HCEC 1CT (cell line): ENCODE measurements around the gene MMP23B.

ENCODE experiments used
- DNase-seq: peaks from one replicate; pipeline ENCODE4 v3.0.0-alpha.2; 2017

The MMP23B gene

GRCh38 chr1:1602968-1603506 is 28.9 kb upstream of the MMP23B start:
- DNase-seq = no peak

- no peak for DNase-seq
Observed at GRCh38 chr1:1603671-1604373, 28.2 kb upstream of the MMP23B start.

GRCh38 chr1:1604374-1605033 is 27.5 kb upstream of the MMP23B start:
- no peak for DNase-seq

- no peak for DNase-seq
Observed at GRCh38 chr1:1605034-1605591, 26.9 kb upstream of the MMP23B start.

- DNase-seq = no peak
Observed at GRCh38 chr1:1605724-1606123, 26.2 kb upstream of the MMP23B start.

- no peak for DNase-seq
Observed at GRCh38 chr1:1606232-1606631, 25.7 kb upstream of the MMP23B start.

GRCh38 chr1:1609822-1610485 is 22.0 kb upstream of the MMP23B start:
- DNase-seq = no peak

GRCh38 chr1:1610796-1611195 is 21.2 kb upstream of the MMP23B start:
- DNase-seq = no peak

GRCh38 chr1:1612104-1612400 is 19.9 kb upstream of the MMP23B start:
- no peak for DNase-seq

GRCh38 chr1:1613509-1614082 is 18.4 kb upstream of the MMP23B start:
- DNase-seq = no peak

GRCh38 chr1:1614204-1614953 is 17.6 kb upstream of the MMP23B start:
- no peak for DNase-seq

GRCh38 chr1:1614954-1615255 is 17.1 kb upstream of the MMP23B start:
- DNase-seq = no peak

- peak; percentile 93 for DNase-seq
Observed at GRCh38 chr1:1615256-1616044, 16.5 kb upstream of the MMP23B start, which contains the start of gene MIB2. MIB2 (plus strand) TSS chr1:1615500; CDS start chr1:1623453, 7,953 bp downstream.

GRCh38 chr1:1616045-1616790 is 15.8 kb upstream of the MMP23B start:
- no peak for DNase-seq

- DNase-seq = no peak
Observed at GRCh38 chr1:1616838-1617237, 15.1 kb upstream of the MMP23B start.

- DNase-seq = no peak
Observed at GRCh38 chr1:1617516-1617915, 14.5 kb upstream of the MMP23B start.

GRCh38 chr1:1617925-1618324 is 14.0 kb upstream of the MMP23B start:
- no peak for DNase-seq

GRCh38 chr1:1618396-1619068 is 13.4 kb upstream of the MMP23B start:
- no peak for DNase-seq

- no peak for DNase-seq
Observed at GRCh38 chr1:1619917-1620361, 12.0 kb upstream of the MMP23B start.

GRCh38 chr1:1620433-1621139 is 11.4 kb upstream of the MMP23B start:
- DNase-seq = no peak
